HG03354 (cell line): ENCODE results near the gene PPP1R9B.

ENCODE experiments used
- ATAC-seq: cut with Tn5 transposase; IDR thresholded peaks from one replicate; pipeline ENCODE4 v1.9.1; 2021; ENCODE audit warnings: mild to moderate bottlenecking; ENCODE audit not compliant: unreplicated experiment, poor library complexity, severe bottlenecking

Gene PPP1R9B

DNA sequence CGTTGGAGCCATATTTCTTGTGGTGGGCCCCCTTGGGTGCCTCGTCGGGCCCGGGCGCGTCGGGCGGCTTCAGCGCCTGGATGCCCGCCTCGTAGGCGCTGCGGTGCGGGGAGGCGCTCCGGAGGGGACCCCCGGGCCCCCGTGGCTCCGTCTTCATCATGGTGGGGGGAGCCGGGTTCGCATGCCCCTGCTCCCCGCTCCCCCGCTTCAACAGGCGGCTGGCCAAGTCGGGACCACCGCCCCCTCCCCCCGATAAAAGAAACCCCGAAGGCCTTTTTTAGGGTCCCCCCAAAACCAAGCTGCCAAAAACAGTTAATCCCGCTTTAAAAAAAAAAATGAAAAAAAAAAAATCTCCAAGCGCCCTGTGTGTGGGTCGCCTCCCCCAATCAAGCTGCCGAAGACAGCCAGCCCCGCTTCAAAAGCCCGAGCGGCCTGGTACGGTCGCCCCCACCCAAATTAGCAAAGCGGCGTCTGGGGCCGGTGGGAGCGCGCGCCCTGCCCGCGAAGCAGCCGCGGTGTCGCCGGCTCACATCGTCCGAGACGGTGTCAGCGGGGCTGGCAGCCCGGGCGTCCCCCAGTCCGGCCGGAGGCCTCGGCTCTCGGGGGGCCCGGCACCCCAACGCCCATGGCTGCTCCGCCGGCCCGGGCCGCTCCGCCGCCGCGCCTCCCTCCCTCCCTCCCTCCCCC is at the start of gene PPP1R9B:
PPP1R9B (minus strand) TSS at position 324 of the 687 bp plus-strand sequence; CDS start at position 160, 164 bp downstream.
- ATAC-seq: peak; percentile 4

- peak; percentile 45 for ATAC-seq
Measured at GRCh38 chr17:50199803-50200456, 49.5 kb upstream of the PPP1R9B start.

GRCh38 chr17:50199211-50199802 is 48.8 kb upstream of the PPP1R9B start:
- no peak for ATAC-seq

GRCh38 chr17:50198026-50198669 is 47.7 kb upstream of the PPP1R9B start:
- ATAC-seq: no peak

- ATAC-seq: no peak
Measured at GRCh38 chr17:50196826-50197225, 46.3 kb upstream of the PPP1R9B start.

- ATAC-seq: no peak
Measured at GRCh38 chr17:50196036-50196435, 45.6 kb upstream of the PPP1R9B start.

DNA sequence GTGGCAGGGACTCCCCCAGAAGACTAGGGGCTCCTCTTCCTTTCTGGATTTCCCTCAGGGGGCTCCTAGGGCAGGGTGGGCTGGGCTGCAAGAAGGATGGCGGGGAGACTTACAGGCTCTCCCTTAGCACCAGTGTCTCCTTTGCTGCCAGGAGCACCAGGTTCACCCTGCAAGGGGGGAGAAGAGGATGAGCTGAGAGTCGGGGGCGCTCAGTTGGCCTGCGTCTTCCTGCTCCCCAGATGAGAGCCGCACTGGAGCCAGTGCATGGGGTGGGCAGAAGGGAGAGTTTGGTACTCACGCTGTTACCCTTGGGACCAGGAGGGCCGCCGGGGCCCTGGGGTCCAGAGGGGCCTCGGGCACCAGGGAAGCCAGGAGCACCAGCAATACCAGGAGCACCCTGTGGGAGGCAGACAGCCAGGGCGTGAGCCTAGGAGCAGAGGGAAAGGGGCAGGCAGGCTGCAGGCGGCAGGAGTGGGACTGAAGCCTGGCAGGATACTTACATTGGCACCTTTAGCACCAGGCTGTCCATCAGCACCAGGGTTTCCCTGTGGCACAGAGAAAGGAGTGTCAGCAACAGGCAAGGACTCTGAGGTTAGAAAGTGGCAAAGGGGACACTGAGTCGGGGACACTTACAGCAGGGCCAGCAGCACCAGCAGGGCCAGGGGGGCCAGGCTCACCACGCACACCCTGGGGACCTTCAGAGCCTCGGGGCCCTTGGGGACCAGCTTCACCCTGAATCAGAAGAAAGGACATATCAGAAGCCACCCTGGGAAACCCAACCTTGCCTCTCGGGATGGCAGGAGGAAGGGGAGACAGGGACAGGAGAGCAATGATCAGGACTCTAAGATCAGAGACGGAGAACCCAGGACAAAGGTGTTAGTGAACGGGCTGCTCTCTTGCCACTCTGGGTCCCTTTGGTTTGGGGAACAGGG is 44.7 kb upstream of the PPP1R9B start:
- no peak for ATAC-seq

DNA sequence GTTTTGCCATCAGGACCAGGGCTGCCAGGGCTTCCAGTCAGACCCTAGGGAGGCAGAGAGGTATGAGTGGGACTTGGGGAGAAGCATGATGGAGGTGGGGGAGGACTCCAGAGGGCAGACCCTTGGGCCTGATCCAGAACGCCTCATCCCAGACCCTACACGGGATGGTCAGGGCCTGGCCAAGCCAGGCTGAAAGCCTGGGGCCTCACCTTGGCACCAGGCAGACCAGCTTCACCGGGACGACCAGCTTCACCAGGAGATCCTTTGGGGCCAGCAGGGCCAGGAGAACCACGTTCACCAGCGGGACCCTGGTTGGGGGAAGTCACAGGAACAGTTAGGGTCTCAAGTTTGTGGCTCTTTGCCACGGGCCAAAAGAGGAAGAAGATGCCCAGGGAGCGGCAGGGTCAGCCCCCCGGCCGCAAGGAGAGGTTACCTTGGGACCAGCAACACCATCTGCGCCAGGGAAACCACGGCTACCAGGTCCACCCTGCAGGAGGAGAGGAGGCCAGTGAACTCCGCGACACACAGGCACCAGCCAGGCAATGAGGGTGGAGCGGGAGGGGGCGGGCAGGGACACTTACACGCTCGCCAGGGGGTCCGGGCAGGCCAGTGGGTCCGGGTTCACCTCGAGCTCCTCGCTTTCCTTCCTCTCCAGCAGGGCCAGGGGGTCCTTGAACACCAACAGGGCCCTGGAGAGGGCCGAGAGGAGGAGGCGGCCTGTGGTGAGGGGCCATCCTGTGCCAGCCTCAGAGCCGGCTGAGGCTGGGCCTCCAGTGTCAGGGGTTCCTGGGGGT is 43.9 kb upstream of the PPP1R9B start:
- ATAC-seq: no peak

DNA sequence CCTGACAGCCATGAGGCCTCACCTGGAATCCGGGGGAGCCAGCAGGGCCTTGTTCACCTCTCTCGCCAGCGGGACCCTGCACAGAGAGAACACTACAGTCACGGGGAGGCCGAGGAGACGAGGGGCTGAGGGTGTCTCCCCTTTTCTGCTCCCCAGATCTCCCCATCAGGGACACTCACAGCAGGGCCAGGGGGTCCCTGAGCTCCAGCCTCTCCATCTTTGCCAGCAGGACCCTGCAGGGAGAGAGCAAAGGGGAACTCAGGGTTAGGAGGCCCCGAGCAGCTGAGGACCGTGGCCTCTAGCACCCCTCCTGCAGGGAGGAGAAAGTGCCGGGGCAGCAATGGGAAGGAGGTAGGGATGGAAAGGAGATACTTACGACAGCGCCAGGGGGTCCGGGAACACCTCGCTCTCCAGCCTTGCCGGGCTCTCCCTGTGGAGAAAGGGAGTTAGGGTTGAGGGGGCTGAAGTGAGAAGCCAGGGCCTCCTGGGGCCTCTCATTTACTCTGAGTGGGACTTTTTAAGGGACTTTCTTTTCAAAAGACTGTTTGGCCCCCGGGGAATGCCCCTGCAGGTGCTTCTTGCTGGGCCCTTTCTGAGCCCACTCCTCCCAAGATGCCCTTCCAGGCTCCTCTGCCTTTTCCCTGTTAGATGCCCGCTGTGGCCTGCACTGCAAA is 42.3 kb upstream of the PPP1R9B start:
- ATAC-seq: no peak

GRCh38 chr17:50192144-50192617 is 41.7 kb upstream of the PPP1R9B start:
- no peak for ATAC-seq

DNA sequence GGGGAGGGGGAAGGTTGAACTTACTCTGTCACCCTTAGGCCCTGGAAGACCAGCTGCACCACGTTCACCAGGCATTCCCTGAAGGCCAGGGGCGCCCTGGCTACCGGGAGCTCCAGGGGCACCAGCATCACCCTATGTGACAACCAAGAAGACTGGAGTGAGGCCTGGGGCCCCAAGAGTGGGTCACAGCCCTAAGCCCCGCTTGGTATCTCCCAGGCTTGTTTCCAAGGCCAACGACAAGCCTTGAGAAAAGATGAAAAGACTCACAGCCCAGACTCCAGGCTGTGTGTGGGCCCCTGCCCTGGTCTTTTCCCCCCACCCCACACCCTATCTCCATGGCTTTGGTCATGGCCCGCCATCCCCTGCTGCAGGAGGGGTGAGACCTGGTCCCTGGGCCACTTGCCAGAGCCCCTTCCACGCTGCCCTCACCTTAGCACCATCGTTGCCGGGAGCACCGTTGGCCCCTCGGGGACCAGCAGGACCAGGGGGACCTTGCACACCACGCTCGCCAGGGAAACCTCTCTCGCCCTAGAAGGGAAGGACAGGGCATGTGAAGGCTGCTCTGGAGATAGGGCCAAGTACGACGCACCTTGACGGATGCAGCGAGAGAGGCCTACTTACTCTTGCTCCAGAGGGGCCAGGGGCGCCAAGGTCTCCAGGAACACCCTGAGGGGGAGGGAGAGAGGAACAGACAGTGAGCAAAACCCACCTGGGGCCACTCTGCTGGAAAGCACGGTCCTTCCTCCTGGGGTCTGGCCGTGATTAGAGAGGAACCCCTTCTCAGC is 41.1 kb upstream of the PPP1R9B start:
- ATAC-seq: no peak

DNA sequence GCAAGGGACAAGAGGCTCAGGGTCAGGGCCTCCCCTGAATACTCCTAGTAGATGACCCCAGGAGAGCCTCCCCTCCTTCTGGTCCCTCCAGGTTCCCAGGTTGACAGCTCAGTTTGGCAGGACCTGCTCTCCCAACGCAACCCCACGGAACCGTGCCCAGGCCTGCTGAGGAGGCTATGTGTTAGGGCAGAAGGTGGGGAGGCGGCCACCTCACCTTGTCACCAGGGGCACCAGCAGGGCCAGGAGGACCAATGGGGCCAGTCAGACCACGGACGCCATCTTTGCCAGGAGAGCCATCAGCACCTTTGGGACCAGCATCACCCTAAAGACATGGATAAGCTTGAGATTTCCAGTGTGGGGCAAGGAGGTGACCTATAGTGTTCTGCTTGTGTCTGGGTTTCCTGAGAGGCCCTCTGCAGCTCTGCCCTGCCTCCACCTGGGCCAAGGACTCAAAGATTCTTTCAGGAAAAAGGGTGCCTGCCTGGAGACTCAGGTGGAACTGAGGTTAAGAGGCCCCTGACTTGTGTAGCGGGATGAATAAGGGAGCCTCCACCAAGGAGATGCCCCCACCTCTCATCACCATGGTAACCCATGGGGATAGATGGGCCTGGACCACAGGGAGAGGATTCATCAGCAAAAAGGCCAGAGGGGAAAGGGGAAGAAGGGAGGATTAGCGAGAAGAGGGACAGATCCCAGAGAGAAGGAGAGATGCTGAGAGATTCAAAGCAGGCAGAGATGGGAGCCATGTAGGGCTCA is 40.3 kb upstream of the PPP1R9B start:
- no peak for ATAC-seq

DNA sequence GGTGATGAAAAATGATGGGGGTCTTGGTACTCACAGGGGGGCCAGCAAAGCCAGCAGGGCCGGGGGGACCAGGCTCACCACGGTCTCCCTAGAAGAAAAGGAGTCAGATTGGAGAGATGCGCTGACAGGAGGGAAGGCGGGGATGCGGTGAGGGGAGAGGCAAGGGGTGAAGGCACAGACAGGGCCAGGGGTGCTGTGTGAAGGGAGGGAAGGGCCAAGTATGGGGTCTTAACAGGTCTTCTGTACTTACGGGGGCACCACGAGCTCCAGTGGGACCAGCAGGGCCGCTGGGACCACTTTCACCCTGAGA is 39.8 kb upstream of the PPP1R9B start:
- ATAC-seq: no peak

DNA sequence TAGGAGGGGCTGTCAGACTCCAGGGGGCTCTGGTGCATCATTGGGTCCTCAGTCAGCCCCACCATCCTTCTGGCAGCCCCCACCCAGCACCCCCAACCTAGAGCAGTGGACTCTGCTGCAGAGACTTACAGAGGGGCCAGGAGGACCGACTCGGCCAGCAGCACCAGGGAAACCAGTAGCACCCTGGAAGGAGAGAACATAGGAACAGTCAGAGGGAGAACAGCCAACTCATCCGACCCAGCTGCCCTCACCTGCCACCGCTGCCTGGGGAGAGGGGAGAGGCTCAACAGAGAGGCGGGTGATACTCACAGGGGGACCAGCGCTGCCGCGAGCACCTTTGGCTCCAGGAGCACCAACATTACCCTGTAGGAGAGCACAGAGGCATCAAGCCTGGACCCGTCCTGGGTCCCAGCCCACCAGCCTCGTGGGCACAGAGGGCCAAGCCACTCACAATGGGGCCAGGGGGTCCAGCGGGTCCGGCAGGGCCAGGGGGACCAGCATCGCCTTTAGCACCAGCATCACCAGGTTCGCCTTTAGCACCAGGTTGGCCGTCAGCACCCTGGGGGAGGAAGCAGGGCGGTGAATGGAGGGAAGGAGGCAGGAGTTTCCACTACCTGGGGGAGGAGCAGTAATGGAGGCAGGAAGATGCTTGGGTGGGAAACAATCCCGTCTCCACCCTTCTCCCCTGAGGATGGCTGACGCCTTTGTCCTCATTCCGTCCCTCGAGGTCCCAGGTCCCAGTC is 39.2 kb upstream of the PPP1R9B start:
- ATAC-seq: no peak

GRCh38 chr17:50188921-50189549 is 38.6 kb upstream of the PPP1R9B start:
- ATAC-seq: no peak

DNA sequence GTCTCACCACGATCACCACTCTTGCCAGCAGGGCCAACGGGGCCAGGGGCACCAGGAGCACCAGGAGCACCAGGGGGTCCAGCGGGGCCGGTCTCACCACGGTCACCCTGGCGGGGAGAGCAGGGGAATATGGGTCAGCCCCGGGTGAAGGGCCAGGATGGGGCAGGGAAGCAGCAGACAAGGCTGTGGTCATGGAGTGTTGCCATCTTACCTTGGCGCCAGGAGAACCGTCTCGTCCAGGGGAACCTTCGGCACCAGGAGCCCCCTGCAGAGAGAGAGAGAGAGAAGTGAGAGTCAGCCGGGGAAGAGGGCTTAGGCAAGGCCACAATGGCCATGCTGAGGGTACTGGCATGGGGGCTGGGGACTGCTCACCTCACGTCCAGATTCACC is 38.0 kb upstream of the PPP1R9B start:
- no peak for ATAC-seq
